GM19193 (cell line): Measurements from ENCODE around the gene PLPP2.

Experiments used
- POLR2A ChIP-seq: IDR thresholded peaks from 4 replicates; pipeline ENCODE4 v1.6.1; 2011; ENCODE audit not compliant: insufficient read depth, insufficient read length; ENCODE audit errors: extremely low read depth

PLPP2 gene

GRCh38 chr19:325937-326565 lies 34.8 kb upstream of the PLPP2 start:
- no peak for TF ChIP-seq POLR2A

- TF ChIP-seq POLR2A: no peak
These were observed 34.2 kb upstream of the PLPP2 start for GRCh38 chr19:325173-325936.

GRCh38 chr19:324716-325115 lies 33.5 kb upstream of the PLPP2 start:
- TF ChIP-seq POLR2A: no peak

GRCh38 chr19:322616-323015 lies 31.4 kb upstream of the PLPP2 start:
- TF ChIP-seq POLR2A: no peak

- TF ChIP-seq POLR2A: no peak
These were observed 27.2 kb upstream of the PLPP2 start for GRCh38 chr19:318509-318774.

- no peak for TF ChIP-seq POLR2A
These were observed 26.7 kb upstream of the PLPP2 start for GRCh38 chr19:317710-318508.

GRCh38 chr19:315811-316210 lies 24.6 kb upstream of the PLPP2 start:
- TF ChIP-seq POLR2A: no peak

- TF ChIP-seq POLR2A: no peak
These were observed 23.0 kb upstream of the PLPP2 start for GRCh38 chr19:313988-314815.

- TF ChIP-seq POLR2A: no peak
These were observed 22.2 kb upstream of the PLPP2 start for GRCh38 chr19:313169-313987.

GRCh38 chr19:311813-312261 lies 20.6 kb upstream of the PLPP2 start:
- no peak for TF ChIP-seq POLR2A

GRCh38 chr19:310781-311496 lies 19.7 kb upstream of the PLPP2 start:
- no peak for TF ChIP-seq POLR2A

- no peak for TF ChIP-seq POLR2A
These were observed 19.0 kb upstream of the PLPP2 start for GRCh38 chr19:310141-310651.

- no peak for TF ChIP-seq POLR2A
These were observed 18.0 kb upstream of the PLPP2 start for GRCh38 chr19:309206-309565.

GRCh38 chr19:308471-309205 lies 17.4 kb upstream of the PLPP2 start:
- TF ChIP-seq POLR2A: no peak
